HCT116 (cell line): Measurements from ENCODE around the gene ENGASE. TPM values are rescaled to one million over a fixed set of nuclear protein-coding genes. Genes with fewer than 3 reads are reported as not detected.

Experiments
- ATAC-seq: fragments of 200-7000 bp; cut with Tn5 transposase; 2 replicates; pipeline ENCODE4 v1.9.1; 2020; ENCODE audit warnings: mild to moderate bottlenecking, moderate library complexity
- BruUV-seq: library from RNA; stranded (reverse); fragments of 400-500 nt; replicated peaks from 2 replicates; lab custom pipeline; 2021; lab: Mats Ljungman, UMichigan
- CTCF ChIA-PET: fragments of 300-600 bp; sonication (Branson Sonifier 250); formaldehyde crosslinking; loops from one replicate; lab custom pipeline; 2021; ENCODE audit warnings: antibody characterized with exemption; lab: Charles Lee
- POLR2A ChIA-PET: fragments of 300-600, 350-600 bp; sonication (Branson Sonifier 250); formaldehyde crosslinking; loops from one replicate; lab custom pipeline; 2021; ENCODE audit warnings: antibody characterized with exemption; lab: Charles Lee
- RAD21 ChIA-PET, 2 experiments: fragments of 300-600 bp; sonication (Branson Sonifier 250); formaldehyde crosslinking; loops; one replicate each; lab custom pipeline; 2023; ENCODE audit warnings: low total read pairs in 2 of 2; ENCODE audit not compliant: uncharacterized antibody in 2 of 2, unreplicated experiment in 2 of 2, low non-redundant PET in 1 of 2; lab: Charles Lee
- DNase-seq: peaks from one replicate; pipeline ENCODE4 v3.0.0-alpha.2; 2010; ENCODE audit warnings: low read depth, low spot score
- H2AFZ ChIP-seq: fragments of 200-600 bp; shearing (Covaris generic), sonication (generic); 2 replicates; pipeline ENCODE4 v1.6.1; 2017; ENCODE audit warnings: low read depth, mixed run types, mixed read lengths, antibody characterized with exemption, low read length; ENCODE audit not compliant: poor library complexity, severe bottlenecking
- H3K27ac ChIP-seq: 2 replicates; pipeline ENCODE4 v1.5.1; 2012; ENCODE audit warnings: low read depth, low read length
- H3K27me3 ChIP-seq: fragments of 200-600 bp; sonication (generic); 2 replicates; pipeline ENCODE4 v1.6.1; 2016; ENCODE audit warnings: mixed run types, low read length, mixed read lengths; ENCODE audit not compliant: insufficient read depth
- H3K36me3 ChIP-seq, 2 experiments: fragments of 200-500 bp in 1 of 2; fragments of 200-600 bp in 1 of 2; sonication (Bioruptor generic) in 1 of 2; sonication (generic) in 1 of 2; 2 replicates each; pipeline versions ENCODE4 v1.5.1 to v1.6.1; 2014 to 2016; ENCODE audit warnings: low read length in 2 of 2, inconsistent platforms in 1 of 2, mixed read lengths in 1 of 2, mixed run types in 1 of 2; ENCODE audit not compliant: insufficient read depth in 2 of 2, control insufficient read depth in 1 of 2
- H3K4me1 ChIP-seq, 2 experiments: fragments of 200-600 bp in 1 of 2; sonication (generic) in 1 of 2; 2 replicates each; pipeline versions ENCODE4 v1.5.1 to v1.6.1; 2012 to 2017; ENCODE audit warnings: low read length in 2 of 2, inconsistent platforms in 1 of 2, mild to moderate bottlenecking in 1 of 2, mixed read lengths in 1 of 2, mixed run types in 1 of 2, moderate library complexity in 1 of 2; ENCODE audit not compliant: insufficient read depth in 2 of 2, control insufficient read depth in 1 of 2
- H3K4me2 ChIP-seq: fragments of 200-600 bp; sonication (generic); 2 replicates; pipeline ENCODE4 v1.6.1; 2017; ENCODE audit warnings: mixed run types, low read length, mixed read lengths
- H3K4me3 ChIP-seq, 2 experiments: fragments of 200-600 bp in 1 of 2; sonication (generic) in 1 of 2; replicated peaks in 1 of 2; 2 replicates each; pipeline ENCODE4 v1.5.1; 2011 to 2016; ENCODE audit warnings: low read length in 2 of 2, control low read depth in 1 of 2, low read depth in 1 of 2, mild to moderate bottlenecking in 1 of 2, mixed read lengths in 1 of 2, mixed run types in 1 of 2
- H3K79me2 ChIP-seq: fragments of 200-600 bp; sonication (generic); 2 replicates; pipeline ENCODE4 v1.6.1; 2017; ENCODE audit warnings: mild to moderate bottlenecking, mixed run types, low read length, moderate library complexity, mixed read lengths; ENCODE audit not compliant: insufficient read depth
- H3K9ac ChIP-seq: fragments of 200-600 bp; sonication (generic); 2 replicates; pipeline ENCODE4 v1.6.1; 2016; ENCODE audit warnings: low read length, mixed read lengths
- H3K9me2 ChIP-seq: fragments of 200-600 bp; sonication (generic), shearing (Covaris generic); 2 replicates; pipeline ENCODE4 v1.6.1; 2017; ENCODE audit warnings: mixed run types, mild to moderate bottlenecking, moderate library complexity; ENCODE audit not compliant: insufficient read depth
- H3K9me3 ChIP-seq, 2 experiments: fragments of 200-500 bp in 1 of 2; fragments of 200-600 bp in 1 of 2; sonication (Bioruptor generic) in 1 of 2; sonication (generic) in 1 of 2; 2 replicates each; pipeline ENCODE4 v1.6.1; 2014 to 2017; ENCODE audit warnings: low read length in 2 of 2, mixed read lengths in 2 of 2, inconsistent platforms in 1 of 2, low read depth in 1 of 2, mild to moderate bottlenecking in 1 of 2, mixed run types in 1 of 2, moderate library complexity in 1 of 2; ENCODE audit not compliant: control insufficient read depth in 1 of 2, insufficient read depth in 1 of 2
- H4K20me1 ChIP-seq: fragments of 200-600 bp; sonication (generic), shearing (Covaris generic); 2 replicates; pipeline ENCODE4 v1.6.1; 2017; ENCODE audit warnings: mixed run types, mild to moderate bottlenecking, moderate library complexity; ENCODE audit not compliant: insufficient read depth
- ATF3 ChIP-seq: IDR thresholded peaks from 2 replicates; pipeline ENCODE4 v1.6.1; 2012
- CEBPB ChIP-seq: IDR thresholded peaks from 2 replicates; pipeline ENCODE4 v1.6.1; 2012; ENCODE audit warnings: low read depth
- CTCF ChIP-seq, 3 experiments: fragments of 200-600 bp in 1 of 3; sonication (generic) in 1 of 3; IDR thresholded peaks in 2 of 3; conservative IDR thresholded peaks in 1 of 3; 2 replicates each; pipeline ENCODE4 v1.5.1; 2012 to 2017; ENCODE audit warnings: low read depth in 2 of 3, low read length in 2 of 3, antibody characterized with exemption in 1 of 3, borderline replicate concordance in 1 of 3, control low read depth in 1 of 3, mild to moderate bottlenecking in 1 of 3, mixed read lengths in 1 of 3, mixed run types in 1 of 3, moderate library complexity in 1 of 3; ENCODE audit not compliant: insufficient read depth in 1 of 3
- ELF1 ChIP-seq: IDR thresholded peaks from 2 replicates; pipeline ENCODE4 v1.6.1; 2012; ENCODE audit warnings: low read depth, borderline replicate concordance
- EZH2 ChIP-seq: fragments of 200-600 bp; sonication (generic); IDR thresholded peaks from 2 replicates; pipeline ENCODE4 v1.6.1; 2017; ENCODE audit warnings: antibody characterized with exemption, mixed run types
- EZH2phosphoT487 ChIP-seq: fragments of 200-600 bp; IDR thresholded peaks from 2 replicates; pipeline ENCODE4 v1.6.1; 2018; ENCODE audit warnings: antibody characterized with exemption, borderline replicate concordance
- FOSL1 ChIP-seq: IDR thresholded peaks from 2 replicates; pipeline ENCODE4 v1.6.1; 2012; ENCODE audit warnings: low read depth
- POLR2AphosphoS5 ChIP-seq: IDR thresholded peaks from 2 replicates; pipeline ENCODE4 v1.6.1; 2011; ENCODE audit warnings: mild to moderate bottlenecking, low read depth, low read length, moderate library complexity
- REST ChIP-seq: IDR thresholded peaks from 2 replicates; pipeline ENCODE4 v1.6.1; 2012; ENCODE audit warnings: low read depth
- ZBTB33 ChIP-seq: IDR thresholded peaks from 2 replicates; pipeline ENCODE4 v1.6.1; 2011; ENCODE audit warnings: mild to moderate bottlenecking, low read length, moderate library complexity; ENCODE audit not compliant: insufficient replicate concordance; ENCODE audit errors: extremely low read depth
- ZFX ChIP-seq: fragments of 450-650 bp; IDR thresholded peaks from 2 replicates; pipeline ENCODE4 v1.6.1; 2017
- ZNF274 ChIP-seq: fragments of 200-500 bp; sonication (Bioruptor generic); IDR thresholded peaks from 2 replicates; pipeline ENCODE4 v1.6.1; 2014; ENCODE audit warnings: mild to moderate bottlenecking, low read depth, low read length, inconsistent platforms
- intact Hi-C: fragments of 100-400 bp; cut with micrococcal nuclease; formaldehyde crosslinking; loops from 2 replicates; pipeline ENCODE4 v1.10.0; 2022
- total RNA-seq: library from RNA; stranded (reverse); gene quantifications from one replicate; pipeline ENCODE4 v1.2.1, GENCODE V29; 2021; ENCODE audit not compliant: unreplicated experiment

ENGASE gene
- total RNA-seq, 1 experiment from 2014 or later, result 54.2 TPM

- Histone ChIP-seq H2AFZ (no peak overlapping the region), H3K27ac (no peak overlapping the region; the same call in 1 of the 2 replicates), H3K36me3 (no peaks in the 10 kb centered on the region), H3K4me2 (no peak overlapping the region), H3K27me3 (no peaks in the 10 kb centered on the region), H4K20me1 (no peaks in the 10 kb centered on the region), H3K9me2 (no peaks in the 10 kb centered on the region), H3K4me3 (no peak overlapping the region), H3K9ac (no peak overlapping the region), H3K4me1 (no peaks in the 10 kb centered on the region; a peak in 1 of 4 replicates), H3K9me3 (no peaks in the 10 kb centered on the region), H3K79me2 (no peaks in the 10 kb centered on the region)
- DNase-seq (no peak), ATAC-seq (no peak)
- ChIA-PET RAD21 (no interaction called here), CTCF (interaction anchor here (5.4 kb wide), 1 partner anchor 301 kb away, joined by 126 read pairs; no protein-coding TSS in a partner anchor)
- BruUV-seq, result no TSS peak
- intact Hi-C loops, result no loop called here
- TF ChIP-seq CTCF (IDR thresholded peaks at IDR 0.05 in 2 of 3, conservative IDR thresholded peaks at IDR 0.05 in 1 of 3; ENCODE audit: borderline replicate concordance in 1 of 3, insufficient read depth in 1 of 3, low read depth in 2 of 3, low read length in 2 of 3) (no peak), ZBTB33 (no peak), FOSL1 (no peak), EZH2phosphoT487 (no peak), REST (no peak), ATF3 (no peak), CEBPB (no peak), POLR2AphosphoS5 (no peak), ELF1 (no peak), ZNF274 (no peak), ZFX (no peak), EZH2 (no peak)
- TF ChIP-seq, all 23 proteins: peak for 0
- POLR2A ChIA-PET, result interaction anchor here (0.5 kb wide), 1 partner anchor 1995 kb away, joined by 3 read pairs; no protein-coding TSS in a partner anchor
These were observed 16.0 kb downstream of the ENGASE start for GRCh38 chr17:79090443-79091225.
